Measurements from ENCODE around the gene ESX1.
"Not testable (repeated sequence)": the region's sequence is repeated elsewhere in the genome, so short reads cannot be mapped to it uniquely, and the experiment has no call there.

The ESX1 gene

DNA sequence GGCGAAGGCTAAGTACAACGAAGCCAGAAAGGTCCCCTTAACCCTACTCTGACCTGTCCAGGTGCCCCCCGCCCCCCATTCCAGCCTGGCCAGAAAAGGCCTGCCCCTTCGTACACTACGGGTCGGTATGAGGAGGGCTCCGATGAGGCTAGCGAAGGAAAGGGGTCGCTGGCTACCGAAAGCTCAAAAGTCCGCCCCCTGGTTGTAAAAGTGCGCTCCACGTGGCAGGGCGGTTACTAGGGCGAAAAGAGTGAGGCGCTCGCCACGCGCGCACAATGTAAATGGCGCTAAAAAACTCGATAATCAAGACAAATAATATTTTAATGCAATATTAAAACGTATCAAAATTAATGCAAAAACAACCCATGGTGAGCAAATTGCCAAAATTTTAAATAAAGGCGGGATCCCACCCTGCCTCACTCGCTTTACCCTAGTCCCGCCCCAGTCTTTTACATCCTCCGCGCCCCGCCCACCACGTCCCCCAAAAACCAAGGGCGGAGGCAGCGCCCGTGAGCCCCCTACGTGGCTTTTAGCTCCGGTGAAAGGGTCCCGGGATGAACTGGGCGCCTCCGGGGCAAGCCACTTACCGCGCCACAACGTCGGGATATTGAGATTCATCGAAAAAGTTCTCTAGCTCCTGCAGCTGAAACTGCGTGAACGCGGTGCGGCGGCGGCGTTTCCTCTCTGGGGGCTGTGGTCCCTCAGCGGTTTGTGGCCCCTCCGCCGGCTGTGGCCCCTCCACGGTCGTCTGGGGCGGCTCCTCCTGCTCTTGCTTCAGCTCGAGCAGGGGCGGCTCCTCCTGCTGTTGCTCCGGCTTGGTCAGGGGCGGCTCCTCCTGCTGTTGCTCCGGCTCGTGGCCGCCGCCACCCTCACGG, 929 bp downstream of the ESX1 start:
- TF ChIP-seq, protein P1, sequence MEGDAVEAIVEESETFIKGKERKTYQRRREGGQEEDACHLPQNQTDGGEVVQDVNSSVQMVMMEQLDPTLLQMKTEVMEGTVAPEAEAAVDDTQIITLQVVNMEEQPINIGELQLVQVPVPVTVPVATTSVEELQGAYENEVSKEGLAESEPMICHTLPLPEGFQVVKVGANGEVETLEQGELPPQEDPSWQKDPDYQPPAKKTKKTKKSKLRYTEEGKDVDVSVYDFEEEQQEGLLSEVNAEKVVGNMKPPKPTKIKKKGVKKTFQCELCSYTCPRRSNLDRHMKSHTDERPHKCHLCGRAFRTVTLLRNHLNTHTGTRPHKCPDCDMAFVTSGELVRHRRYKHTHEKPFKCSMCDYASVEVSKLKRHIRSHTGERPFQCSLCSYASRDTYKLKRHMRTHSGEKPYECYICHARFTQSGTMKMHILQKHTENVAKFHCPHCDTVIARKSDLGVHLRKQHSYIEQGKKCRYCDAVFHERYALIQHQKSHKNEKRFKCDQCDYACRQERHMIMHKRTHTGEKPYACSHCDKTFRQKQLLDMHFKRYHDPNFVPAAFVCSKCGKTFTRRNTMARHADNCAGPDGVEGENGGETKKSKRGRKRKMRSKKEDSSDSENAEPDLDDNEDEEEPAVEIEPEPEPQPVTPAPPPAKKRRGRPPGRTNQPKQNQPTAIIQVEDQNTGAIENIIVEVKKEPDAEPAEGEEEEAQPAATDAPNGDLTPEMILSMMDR (IDR thresholded peaks at IDR 0.05; ENCODE audit: unreplicated experiment in 3 of 3), result no peak
- Mint-ChIP-seq H3K4me1 (peaks cover 8% of the 10 kb centered on the region), H3K9me3 (peaks cover 7% of the 10 kb centered on the region), H3K4me3 (peak overlapping the region; percentile 62 to 79 (median 78)), H3K27me3 (ENCODE audit: low read depth) (peaks cover 96% of the 10 kb centered on the region), H3K27ac (no peak overlapping the region), H3K36me3 (ENCODE audit: low read depth) (no peaks in the 10 kb centered on the region)

DNA sequence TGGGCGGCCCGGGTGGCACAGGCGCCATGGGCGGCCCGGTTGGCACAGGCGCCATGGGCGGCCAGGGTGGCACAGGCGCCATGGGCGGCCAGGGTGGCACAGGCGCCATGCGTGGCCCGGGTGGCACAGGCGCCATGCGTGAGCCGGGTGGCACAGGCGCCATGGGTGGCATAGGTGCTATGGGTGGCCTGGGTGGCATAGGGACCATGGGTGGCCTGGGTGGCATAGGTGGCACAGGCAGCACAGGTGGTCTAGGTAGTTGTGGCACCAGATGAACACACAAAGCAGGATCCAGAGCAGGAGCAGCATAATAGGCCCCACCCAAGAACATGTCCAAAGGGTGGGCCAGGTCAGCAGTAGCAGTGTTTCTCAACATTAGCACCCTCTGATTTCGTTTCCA, 4.3 kb downstream of the ESX1 start:
- TF ChIP-seq, protein P1 (IDR thresholded peaks at IDR 0.05; ENCODE audit: unreplicated experiment in 3 of 3), result no peak
- Mint-ChIP-seq H3K4me1 (peaks cover 8% of the 10 kb centered on the region), H3K27me3 (ENCODE audit: low read depth) (peaks cover 96% of the 10 kb centered on the region), H3K4me3 (no peak overlapping the region), H3K36me3 (ENCODE audit: low read depth) (no peaks in the 10 kb centered on the region), H3K9me3 (peaks cover 8% of the 10 kb centered on the region), H3K27ac (no peak overlapping the region)

DNA sequence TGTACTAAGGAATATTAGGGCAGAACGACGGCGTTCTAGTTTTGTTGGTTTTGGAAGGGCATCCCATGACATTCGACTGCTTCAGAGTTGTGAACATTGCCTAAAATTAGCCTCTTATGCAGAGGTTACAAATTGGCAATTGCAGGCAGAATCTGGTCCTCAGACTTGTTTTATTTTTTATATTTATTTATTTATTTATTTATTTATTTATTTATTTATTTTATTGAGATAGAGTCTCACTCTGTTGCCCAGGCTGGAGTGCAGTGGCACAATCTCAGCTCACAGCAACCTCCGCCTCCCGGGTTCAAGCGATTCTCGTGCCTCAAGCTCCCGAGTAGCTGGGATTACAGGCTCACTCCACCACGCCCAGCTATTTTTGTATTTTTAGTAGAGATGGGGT, 24.7 kb downstream of the ESX1 start:
- H3K27ac Mint-ChIP-seq; H3K4me1 Mint-ChIP-seq; H3K4me3 Mint-ChIP-seq; H3K27me3 Mint-ChIP-seq (ENCODE audit: low read depth); H3K36me3 Mint-ChIP-seq (ENCODE audit: low read depth); H3K9me3 Mint-ChIP-seq: not testable (repeated sequence)

DNA sequence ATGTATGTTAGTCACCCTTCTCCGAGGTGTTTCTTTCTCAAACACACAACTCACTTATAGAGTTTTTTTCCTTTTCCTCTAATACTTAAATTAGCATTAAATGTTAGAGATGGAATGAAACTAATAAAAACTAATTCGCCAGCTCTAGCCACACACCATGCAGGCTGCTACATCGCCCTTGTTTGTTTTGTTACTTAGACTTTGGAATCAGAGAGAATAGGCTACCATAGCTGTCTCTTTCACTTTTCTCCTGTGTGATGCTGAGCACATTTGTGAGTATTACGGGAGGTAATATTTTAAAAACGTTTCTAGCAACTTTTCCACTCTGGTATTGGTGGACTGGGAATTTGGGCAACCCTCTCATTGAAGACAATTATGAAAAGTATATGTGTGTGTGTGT, 43.5 kb downstream of the ESX1 start:
- H3K36me3 Mint-ChIP-seq (ENCODE audit: low read depth), result no peaks in the 10 kb centered on the region
- H3K27ac Mint-ChIP-seq, result no peak overlapping the region
- no peak overlapping the region for H3K4me3 Mint-ChIP-seq
- peaks cover 2% of the 10 kb centered on the region for H3K9me3 Mint-ChIP-seq
- no peaks in the 10 kb centered on the region for H3K4me1 Mint-ChIP-seq
- TF ChIP-seq, protein P1 (IDR thresholded peaks at IDR 0.05; ENCODE audit: unreplicated experiment in 3 of 3), result no peak
- H3K27me3 Mint-ChIP-seq (ENCODE audit: low read depth), result peaks cover 4% of the 10 kb centered on the region

DNA sequence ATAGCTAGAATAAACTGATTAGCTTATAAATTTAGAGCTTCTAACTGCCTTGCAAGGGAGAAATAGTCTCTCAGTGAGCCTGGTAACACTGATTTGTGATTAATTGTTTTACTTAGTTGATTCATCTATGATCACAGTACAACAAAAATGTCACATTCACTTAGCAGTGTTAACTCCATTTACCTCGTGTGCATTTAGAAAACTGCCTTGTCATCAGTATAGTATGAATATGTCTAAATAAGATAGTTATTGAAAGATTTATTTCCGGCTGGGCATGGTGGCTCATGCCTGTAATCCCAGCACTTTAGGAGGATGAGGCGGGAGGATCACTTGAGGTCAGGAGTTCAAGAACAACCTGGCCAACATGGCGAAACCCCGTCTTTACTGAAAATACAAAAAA, 49.2 kb downstream of the ESX1 start:
- H3K4me1 Mint-ChIP-seq, result no peaks in the 10 kb centered on the region
- no peaks in the 10 kb centered on the region for H3K36me3 Mint-ChIP-seq (ENCODE audit: low read depth)
- H3K4me3 Mint-ChIP-seq, result no peak overlapping the region
- H3K9me3 Mint-ChIP-seq, result no peaks in the 10 kb centered on the region
- TF ChIP-seq, protein P1 (IDR thresholded peaks at IDR 0.05; ENCODE audit: unreplicated experiment in 3 of 3), result no peak
- H3K27me3 Mint-ChIP-seq (ENCODE audit: low read depth), result no peaks in the 10 kb centered on the region
- H3K27ac Mint-ChIP-seq, result no peak overlapping the region
